ENCODE results near the gene DNM1. TPM values are rescaled to one million over a fixed set of nuclear protein-coding genes. Genes with fewer than 3 reads are reported as not detected.

The DNM1 gene
- total and polyA plus RNA-seq, 2 donors (not counting 3 experiments of a cell fraction or from before 2014, with no cell fraction given): 0.59 to 2.9 TPM

GRCh38 chr9:128286440-128286839, 83.3 kb downstream of the DNM1 start:
- FAIRE-seq: no peak
- no TSS peak for BruUV-seq (replicated peaks)
- Histone ChIP-seq H3K27ac (ENCODE audit: insufficient read depth, low read depth, low read length) (no peak overlapping the region), H3K4me3 (replicated peaks in 1 of 3; ENCODE audit: insufficient read depth in 1 of 3, low read depth in 1 of 3, low read length in 3 of 3) (no peak overlapping the region), H3K4me2 (ENCODE audit: insufficient read depth, low read length) (no peak overlapping the region), H3K9me1 (replicated peaks; ENCODE audit: control insufficient read depth, extremely low read depth, insufficient read depth, low read length) (no peaks in the 10 kb centered on the region), H3K27me3 (ENCODE audit: control insufficient read depth in 2 of 2, insufficient read depth in 2 of 2, low read length in 2 of 2) (no peaks in the 10 kb centered on the region), H3K79me2 (ENCODE audit: control insufficient read depth, insufficient read depth, low read length) (no peaks in the 10 kb centered on the region), H4K20me1 (replicated peaks; ENCODE audit: control insufficient read depth, extremely low read depth, insufficient read depth, low read length) (no peaks in the 10 kb centered on the region), H3K9me3 (replicated peaks; ENCODE audit: control insufficient read depth, insufficient read depth, low read length) (no peaks in the 10 kb centered on the region), H3K4me1 (ENCODE audit: control insufficient read depth, extremely low read depth, insufficient read depth, low read length) (peaks cover 9% of the 10 kb centered on the region), H3K9ac (replicated peaks; ENCODE audit: extremely low read depth, insufficient read depth, low read length) (no peak overlapping the region), H2AFZ (ENCODE audit: low read depth, low read length) (no peak overlapping the region), H3K36me3 (ENCODE audit: control insufficient read depth in 2 of 2, extremely low read depth in 1 of 2, insufficient read depth in 2 of 2, low read length in 2 of 2) (peaks cover 3 to 13% of the 10 kb centered on the region in 2 experiments)
- no peak for DNase-seq (ENCODE audit: low read depth, low spot score)
- intact Hi-C loops (cut with micrococcal nuclease) (no loop called here), dilution Hi-C loops (cut with MboI; ENCODE audit: extremely low pct_ligation_motif_present, low sequenced_read_pairs) (no loop called here)
- CTCF ChIA-PET: interaction anchor here (0.6 to 1.4 kb wide), 4 partner anchors 31 to 152 kb away, joined by 3 to 4 read pairs (median 3); no protein-coding TSS in a partner anchor
- POLR2A ChIA-PET: no interaction called here
- no peak for TF ChIP-seq MYC (IDR thresholded peaks at IDR 0.05; ENCODE audit: low read depth, low read length)
- TF ChIP-seq CTCF (IDR thresholded peaks at IDR 0.05; ENCODE audit: extremely low read depth in 1 of 2, insufficient read depth in 1 of 2, low read depth in 1 of 2, low read length in 2 of 2): no peak
- TF ChIP-seq EZH2 (IDR thresholded peaks at IDR 0.05; ENCODE audit: borderline replicate concordance, low read depth, low read length, severe bottlenecking): no peak
- no peak for TF ChIP-seq FOS (IDR thresholded peaks at IDR 0.05; ENCODE audit: borderline replicate concordance, insufficient read depth, low read length)
- no peak for TF ChIP-seq MAX (IDR thresholded peaks at IDR 0.05; ENCODE audit: insufficient read depth, insufficient read length)
- TF ChIP-seq GATA2 (IDR thresholded peaks at IDR 0.05; ENCODE audit: insufficient read depth, insufficient read length, low read depth, low read length): no peak
- TF ChIP-seq POLR2A (IDR thresholded peaks at IDR 0.05; ENCODE audit: low read depth, low read length): no peak
- TF ChIP-seq POLR2AphosphoS5 (IDR thresholded peaks at IDR 0.05; ENCODE audit: insufficient read depth, low read depth, low read length): no peak
- TF ChIP-seq JUN (IDR thresholded peaks at IDR 0.05; ENCODE audit: borderline replicate concordance, insufficient read depth, insufficient read length, low read depth): no peak
